CD4-positive, alpha-beta T cell treated with Interleukin-17A for 1 hour (primary cell): ENCODE data around the gene NDUFS8.

Source experiments
- DNase-seq: peaks from one replicate; pipeline ENCODE4 v3.0.0-alpha.2; 2020

The NDUFS8 gene

DNA sequence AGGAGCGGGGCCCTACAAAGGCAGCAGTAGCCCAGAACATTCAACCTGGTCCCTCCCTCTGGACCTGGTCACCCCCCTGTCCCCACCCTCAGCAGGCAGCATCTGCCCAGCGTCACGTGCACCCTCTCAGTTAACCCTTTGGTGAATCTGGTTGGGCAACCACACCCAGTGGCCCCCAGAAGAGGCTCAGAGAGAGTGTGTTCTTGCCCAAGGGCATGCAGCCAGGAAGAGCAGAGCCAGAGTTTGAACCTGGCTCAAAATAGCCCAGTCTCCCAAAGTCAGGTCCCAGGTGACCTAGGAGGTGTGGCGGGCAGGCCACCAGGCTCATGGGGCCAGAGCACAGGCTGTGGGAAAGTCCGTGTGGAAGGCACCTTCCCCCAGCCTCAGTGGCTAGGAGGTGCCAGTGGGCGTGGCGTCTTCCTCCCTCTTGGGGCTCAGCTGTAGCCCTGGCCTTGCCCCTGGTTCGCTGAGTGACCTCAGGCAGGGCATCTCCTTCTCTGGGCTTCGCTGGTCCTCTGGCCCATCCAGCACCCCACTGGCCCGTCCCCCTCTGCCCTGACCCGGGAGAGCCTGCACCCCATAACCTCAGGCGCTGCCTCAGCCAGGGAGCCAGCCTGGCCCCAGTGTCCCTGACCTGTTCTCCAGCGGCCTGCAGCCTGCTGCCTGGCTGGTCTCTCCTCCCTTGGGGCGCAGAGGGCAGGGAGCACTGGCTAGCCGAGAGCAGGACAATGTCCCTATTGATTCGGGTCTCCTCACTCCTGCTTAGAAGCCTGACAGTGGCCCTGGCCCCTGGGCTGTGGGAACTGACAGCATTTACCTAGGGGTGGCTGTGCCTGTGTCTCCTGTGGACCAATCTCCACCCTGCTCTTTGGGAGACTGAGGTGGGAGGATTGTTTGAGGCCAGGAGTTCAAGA, 13.3 kb upstream of the NDUFS8 start:
- DNase-seq, result no peak

DNA sequence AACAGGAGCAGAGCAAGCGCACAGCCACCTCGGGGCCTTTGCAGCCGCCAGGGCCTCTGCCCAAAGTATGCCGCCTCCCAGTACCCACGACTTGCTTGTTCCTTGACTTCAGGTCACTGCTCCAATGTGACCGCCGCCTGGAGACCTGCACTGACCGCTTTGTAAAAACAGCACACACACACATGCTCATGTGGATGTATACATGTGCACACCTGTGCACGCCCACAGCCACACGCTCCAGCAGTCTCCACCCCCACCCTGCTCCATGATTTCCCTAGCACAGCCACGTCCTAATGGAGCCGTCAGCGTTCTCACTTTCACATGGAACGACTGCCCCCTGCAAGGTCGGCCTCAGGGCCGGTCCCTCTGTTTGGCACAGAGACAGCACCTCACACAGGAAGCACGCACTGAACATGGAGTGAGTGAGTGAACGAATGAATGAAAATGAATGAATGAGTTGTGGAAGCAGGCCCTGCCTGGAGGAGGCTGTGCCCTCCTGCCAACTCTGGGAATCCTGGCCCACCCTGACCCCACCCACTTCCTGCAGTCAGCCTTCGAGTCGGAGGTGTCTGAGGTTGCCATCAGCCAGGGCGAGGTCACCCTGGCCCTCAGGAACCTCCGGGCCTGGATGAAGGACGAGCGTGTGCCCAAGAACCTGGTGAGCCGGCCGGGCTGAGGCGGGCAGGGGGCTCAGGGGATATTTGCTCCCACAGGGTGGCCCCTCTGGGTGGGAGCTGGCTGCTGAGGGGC, 12.3 kb upstream of the NDUFS8 start:
- no peak for DNase-seq

DNA sequence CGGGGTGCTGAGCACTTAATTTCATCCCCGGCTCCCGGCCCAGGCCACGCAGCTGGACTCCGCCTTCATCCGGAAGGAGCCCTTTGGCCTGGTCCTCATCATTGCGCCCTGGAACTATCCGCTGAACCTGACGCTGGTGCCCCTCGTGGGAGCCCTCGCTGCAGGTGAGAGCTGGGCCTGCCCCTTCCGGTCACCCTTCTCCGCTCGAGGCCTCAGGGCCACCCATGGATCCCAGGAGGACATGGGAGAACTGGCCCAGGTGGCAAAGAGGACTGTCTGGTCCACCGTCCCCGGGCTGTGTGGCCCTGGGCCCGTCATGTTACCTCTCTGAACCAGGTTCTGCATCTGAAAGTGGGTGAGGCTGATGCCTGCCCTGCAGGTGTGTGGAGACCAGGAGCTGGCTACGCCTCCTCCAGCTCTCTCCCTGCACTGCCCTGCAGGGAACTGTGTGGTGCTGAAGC, 11.7 kb upstream of the NDUFS8 start:
- no peak for DNase-seq

DNA sequence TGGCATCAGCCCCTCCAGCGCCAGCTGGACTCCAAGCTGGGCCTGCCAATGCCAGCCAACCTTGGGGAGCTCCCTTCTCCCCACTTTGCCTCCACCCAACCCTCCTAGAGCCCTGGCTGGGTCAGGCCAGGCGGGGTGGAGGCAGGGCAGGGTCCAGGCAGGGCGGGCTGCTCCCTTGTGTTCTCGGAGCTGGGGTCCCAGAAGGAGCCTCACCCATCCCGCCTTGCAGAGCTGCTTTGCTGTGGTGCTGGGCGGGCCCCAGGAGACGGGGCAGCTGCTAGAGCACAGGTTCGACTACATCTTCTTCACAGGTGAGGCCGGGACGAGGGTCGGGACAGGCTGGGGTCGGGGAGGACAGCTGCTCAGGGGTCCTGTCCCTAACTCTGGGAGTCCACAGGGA, 11.0 kb upstream of the NDUFS8 start:
- DNase-seq, result no peak

DNA sequence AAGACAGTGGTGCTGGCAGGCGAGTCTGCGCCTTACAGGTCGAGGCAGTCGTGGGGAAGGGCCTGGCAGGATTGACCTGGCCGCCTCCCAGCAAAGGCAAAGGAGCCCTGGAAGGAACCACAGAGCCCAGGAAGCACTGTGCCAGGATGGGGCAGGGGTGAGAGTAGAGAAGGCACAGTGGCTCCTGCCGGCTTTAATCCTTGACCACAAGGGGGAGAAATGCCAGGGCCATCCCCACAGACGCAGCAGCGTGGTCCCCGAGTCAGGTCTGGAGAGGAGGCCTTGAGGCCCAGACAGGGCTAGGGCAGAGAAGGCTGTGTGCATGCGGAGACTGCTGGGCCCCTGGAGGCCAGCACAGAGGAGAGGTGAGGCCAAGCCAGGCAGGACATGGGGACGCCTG, 9.9 kb upstream of the NDUFS8 start:
- DNase-seq, result no peak

DNA sequence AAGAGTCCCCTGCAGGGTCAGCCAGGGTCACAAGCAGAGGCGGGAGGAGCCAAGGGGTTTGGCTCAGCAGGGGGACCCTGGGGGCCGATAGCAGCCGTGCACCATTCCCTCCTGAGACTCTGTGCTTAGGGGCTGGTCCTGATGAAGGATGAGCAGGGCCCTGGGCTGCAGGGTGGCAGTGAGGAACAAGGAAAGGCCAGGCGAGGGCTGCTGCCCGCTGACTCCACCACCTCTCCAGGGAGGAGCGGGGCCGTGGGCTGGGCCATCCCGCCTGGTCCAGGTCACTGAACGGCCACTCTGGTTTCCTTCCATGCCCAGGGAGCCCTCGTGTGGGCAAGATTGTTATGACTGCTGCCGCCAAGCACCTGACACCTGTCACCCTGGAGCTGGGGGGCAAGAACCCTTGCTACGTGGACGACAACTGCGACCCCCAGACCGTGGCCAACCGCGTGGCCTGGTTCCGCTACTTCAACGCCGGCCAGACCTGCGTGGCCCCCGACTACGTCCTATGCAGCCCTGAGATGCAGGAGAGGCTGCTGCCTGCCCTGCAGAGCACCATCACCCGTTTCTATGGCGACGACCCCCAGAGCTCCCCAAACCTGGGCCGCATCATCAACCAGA, 9.2 kb upstream of the NDUFS8 start:
- DNase-seq, result no peak

DNA sequence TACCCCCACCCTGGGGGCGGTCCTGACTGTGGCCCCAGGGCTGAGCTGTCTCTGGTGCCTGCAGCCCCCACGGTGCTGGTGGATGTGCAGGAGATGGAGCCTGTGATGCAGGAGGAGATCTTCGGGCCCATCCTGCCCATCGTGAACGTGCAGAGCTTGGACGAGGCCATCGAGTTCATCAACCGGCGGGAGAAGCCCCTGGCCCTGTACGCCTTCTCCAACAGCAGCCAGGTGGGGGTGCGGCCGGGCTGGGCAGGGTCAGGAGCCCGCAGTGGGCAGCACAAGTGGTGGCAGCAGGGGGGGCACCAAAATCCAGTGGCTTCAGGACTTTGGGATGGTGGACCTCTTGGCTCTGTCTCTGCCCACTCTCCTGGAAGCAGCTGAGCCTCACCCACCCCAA, 8.0 kb upstream of the NDUFS8 start:
- DNase-seq, result no peak

DNA sequence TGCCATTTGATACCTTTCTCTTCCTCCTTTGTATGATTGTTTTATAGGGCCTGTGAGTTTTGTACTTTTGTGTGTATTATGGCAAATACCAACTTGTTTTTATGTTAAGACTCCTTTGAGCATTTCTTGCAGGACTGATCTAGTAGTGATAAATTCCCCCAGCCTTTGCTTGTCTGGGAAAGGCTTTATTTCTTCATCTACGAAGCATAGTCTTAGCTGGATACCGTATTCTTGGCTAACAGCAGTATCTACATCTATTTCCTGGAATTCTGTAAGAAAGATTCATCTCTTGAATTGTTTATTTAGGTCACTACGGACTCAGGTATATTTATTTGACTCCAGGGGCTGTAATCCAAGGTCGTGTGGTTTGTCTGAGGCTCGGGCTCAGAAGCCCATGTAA, 6.0 kb upstream of the NDUFS8 start:
- DNase-seq, result no peak

DNA sequence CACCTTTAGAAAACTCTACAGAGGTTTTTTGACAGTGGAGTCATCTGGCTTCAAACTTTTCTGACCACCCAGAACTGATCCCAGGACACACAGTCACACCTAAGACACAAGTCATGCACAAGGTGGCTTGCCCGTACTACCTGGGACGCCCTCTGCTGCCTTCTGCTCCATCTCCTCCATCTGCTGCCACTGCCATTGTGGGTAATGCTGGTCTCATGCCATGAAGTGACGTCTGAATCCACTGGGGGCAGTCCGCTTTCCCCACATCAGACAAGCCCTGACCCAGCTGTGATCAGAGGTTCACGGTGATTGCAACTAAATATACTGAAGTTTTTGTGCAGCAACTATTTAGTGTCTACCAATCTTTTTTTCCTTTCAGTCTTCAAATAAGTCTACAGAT, 5.4 kb upstream of the NDUFS8 start:
- no peak for DNase-seq

DNA sequence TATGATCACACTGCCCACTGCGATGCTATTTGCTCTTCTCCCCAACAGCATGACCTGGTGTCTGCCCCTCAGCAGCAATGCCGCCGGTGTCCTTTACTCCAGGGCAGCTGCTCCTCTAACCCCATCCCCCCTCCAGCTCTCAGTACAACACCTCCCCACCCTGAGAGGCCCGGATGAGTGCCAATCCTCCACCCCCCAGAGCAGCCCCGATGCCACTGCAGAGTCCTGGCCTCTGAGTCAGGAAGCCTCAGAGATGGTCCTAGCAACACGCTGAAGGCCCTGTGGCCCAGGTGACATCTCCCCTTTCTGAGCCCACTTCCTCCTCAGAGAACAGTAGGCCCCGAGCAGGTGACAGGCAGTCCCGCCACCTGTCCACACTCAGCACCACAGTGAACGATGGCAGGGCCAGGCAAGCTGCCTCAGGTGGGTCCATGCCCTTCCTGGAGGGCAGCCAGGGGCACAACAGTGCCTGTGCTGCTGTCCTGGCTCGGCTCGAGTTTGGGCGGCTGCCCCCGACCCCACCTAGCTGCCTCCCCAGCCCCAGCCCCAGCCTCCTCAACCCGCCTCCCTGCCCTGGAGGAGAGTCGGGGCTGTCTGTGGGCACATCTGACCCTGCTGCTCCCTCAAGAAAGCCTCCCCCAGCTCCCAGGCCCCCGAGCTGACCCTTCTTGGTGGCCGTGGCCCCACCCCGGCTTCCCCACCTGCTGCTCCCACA, 3.9 kb upstream of the NDUFS8 start:
- DNase-seq, result no peak

DNA sequence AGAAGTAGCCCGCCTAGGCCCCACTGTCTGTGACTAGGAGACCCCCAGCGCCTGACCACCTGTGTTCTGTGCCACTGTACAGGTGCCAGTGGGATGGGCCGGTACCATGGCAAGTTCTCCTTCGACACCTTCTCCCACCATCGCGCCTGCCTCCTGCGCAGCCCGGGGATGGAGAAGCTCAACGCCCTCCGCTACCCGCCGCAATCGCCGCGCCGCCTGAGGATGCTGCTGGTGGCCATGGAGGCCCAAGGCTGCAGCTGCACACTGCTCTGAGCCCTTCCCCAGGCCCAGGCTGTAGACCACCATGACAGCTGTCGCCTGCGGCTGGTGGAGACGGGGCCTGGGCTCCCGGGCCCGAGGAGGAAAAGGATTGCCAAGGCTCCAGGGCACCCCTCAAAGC, 2.8 kb upstream of the NDUFS8 start:
- no peak for DNase-seq

DNA sequence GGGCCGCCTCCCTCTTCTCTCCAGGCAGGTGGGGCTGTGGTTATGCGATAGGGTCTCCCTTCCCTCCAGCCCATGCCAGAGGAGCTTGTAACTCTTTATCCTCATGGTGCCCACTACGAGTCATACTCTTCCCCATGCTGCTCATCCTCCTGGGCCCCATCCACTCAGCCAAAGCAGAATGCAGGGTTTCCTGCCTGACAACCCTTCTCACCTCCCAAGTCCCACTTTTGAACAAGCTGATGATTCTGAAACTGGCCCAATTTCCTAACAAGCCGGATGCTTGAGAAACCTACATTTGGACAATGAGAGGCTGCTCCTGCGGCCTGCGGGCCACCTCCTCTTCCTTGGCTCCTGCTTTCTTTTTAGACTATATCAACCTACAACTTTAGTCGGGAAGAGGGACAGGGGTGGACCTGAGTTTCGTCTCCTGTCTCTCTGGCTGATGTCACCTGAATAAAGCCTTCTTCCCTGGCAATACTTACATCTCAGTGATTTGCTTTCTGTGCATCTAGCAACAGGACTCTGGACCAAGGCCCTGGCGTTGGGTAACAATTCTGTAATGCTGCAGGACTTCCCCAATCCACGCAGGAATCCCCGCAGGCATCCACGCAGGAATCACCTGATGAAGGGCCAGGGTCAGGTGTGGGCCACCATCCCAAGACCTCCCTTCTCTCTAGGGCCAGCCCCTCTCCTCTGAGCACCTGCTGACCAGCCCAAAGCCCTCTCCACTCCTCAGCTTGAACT, 1.5 kb upstream of the NDUFS8 start:
- no peak for DNase-seq

DNA sequence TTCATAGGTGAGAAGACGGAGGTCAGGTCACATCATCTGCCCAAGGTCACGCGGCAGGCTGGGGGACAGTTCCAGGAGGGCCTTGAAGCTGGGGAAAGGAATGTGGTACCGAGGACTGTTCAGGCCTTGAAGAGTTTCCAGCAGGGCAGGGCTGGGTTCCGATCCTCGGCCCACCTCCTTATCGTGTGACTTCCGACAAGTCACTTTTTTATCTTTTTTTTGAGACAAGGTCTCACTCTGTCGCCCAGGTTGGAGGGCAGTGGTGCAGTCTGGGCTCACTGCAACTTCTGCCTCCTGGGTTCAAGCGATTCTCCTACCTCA, 623 bp downstream of the NDUFS8 start:
- DNase-seq, result no peak

DNA sequence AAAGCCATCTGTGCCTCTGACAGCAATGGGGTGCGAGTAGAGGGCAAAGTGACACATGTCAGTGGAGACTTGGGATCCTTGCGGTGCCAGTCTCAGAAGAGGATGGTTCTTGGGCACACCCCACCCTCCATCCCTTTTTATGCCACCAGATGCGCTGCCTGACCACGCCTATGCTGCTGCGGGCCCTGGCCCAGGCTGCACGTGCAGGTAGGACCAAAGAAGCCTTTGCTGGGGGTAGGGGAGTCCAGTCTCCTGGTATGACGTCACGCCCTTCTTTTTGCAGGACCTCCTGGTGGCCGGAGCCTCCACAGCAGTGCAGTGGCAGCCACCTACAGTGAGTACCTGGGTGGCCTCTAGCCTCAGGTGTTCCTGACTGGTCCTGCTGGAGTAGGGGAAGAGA, 1.5 kb downstream of the NDUFS8 start:
- no peak for DNase-seq

DNA sequence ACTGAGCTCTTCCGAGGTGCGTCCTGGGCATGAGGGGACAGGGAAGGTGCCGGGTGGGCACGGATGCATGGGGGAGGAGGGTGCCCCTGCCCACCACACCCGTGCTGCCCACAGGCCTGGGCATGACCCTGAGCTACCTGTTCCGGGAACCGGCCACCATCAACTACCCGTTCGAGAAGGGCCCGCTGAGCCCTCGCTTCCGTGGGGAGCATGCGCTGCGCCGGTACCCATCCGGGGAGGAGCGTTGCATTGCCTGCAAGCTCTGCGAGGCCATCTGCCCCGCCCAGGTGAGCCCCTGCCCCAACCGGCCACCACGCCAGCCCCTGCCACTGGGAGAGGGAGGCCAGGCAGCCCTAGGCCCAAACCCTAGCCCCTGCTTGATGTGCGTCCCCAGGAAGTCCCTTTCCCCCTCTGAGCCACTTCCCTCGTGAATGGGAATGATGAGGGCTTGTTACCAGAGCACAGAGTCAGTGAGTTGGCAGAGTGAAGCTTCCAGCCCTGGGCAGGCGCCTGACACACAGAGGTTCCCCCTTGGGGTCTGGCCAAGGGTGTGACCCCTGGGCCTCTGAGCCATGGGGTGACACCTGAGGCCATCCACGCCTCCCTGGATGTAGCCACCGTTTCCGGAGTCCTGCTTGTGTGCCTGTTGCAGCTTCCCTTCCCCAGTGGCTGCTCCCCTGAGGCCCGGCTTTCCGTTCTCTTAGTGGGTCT, 2.7 kb downstream of the NDUFS8 start:
- no peak for DNase-seq

DNA sequence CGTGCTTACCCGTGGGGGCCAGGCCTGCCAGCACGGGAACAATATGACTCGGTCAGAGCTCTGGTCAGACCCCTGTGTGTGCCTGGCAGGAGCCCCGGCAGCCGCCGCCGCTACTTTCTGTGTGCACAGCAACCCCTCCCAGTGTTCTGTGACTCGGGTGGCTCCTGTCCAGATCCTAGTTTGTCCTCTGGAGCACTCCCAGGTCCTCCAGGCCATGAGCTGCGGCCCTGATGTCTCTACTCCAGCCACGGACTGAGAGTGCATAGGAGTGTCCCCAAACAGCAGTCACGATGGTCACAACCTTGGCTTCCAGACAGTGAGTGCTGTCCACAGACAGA, 3.2 kb downstream of the NDUFS8 start:
- DNase-seq, result no peak

DNA sequence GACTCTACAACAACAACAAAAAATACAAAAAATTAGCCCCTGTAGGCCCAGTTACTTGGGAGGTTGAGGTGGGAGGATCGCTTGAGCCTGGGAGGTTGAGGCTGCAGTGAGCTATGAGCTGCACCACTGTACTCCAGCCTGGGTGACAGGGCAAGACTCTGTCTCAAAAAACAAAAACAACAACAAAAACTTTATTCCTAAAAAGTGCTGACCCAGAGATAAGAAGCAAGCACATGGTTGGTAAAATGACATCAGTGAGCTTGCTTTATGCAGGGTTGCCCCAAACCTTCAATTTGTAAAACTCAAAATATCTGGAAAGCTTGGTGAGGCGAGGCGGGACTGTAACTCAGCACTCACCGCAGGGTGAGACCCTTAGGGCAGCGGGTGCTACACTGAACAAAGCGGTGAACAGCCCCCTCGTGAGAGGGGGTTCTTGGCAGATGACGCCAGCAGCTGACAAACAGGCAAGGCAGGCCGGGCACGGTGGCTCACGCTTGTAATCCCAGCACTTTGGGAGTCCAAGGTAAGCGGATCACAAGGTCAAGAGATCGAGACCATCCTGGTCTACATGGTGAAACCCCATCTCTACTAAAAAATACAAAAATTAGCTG, 4.9 kb downstream of the NDUFS8 start:
- no peak for DNase-seq

DNA sequence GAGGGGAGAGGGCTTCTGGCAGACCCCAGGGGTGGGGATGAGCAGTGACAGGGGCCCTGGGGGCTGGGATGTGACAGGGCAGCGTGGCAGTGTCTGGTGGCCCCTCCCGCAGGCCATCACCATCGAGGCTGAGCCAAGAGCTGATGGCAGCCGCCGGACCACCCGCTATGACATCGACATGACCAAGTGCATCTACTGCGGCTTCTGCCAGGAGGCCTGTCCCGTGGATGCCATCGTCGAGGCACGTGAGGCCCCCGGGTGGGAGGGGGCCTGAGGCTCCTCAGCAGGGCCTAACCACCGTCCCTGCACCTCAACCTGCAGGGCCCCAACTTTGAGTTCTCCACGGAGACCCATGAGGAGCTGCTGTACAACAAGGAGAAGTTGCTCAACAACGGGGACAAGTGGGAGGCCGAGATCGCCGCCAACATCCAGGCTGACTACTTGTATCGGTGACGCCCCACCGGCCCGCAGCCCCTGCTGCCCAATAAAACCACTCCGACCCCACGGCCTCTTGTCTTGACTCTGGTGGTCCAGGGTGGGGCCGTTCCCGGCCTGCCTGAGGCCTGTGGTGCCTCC, 5.7 kb downstream of the NDUFS8 start:
- DNase-seq, result no peak

DNA sequence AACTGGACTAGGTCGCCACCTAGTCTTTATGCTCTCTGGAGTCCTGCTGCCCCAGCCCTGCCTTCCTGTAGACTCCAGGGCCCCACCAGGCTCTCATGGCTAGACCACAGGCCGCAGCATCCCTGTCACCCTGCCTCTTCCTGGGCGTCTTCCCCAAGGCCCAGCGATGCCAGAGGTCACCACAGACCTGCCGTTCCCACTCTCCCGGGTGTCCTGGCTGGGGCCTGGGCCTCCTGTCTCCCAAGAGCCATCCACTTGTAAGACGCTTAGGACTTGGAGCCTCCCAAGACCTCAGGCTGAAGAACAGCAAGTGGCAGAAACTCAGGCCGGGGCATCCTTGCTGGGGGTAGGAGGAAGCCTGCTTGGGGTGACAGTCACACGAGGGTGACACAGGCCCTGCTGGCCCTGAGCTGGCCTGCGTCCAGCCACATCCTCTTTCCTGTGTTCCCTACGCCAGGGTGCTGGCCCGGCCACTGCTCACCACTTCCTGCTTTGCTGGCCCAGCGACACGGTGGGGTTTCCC, 6.3 kb downstream of the NDUFS8 start:
- DNase-seq, result peak; percentile 44

DNA sequence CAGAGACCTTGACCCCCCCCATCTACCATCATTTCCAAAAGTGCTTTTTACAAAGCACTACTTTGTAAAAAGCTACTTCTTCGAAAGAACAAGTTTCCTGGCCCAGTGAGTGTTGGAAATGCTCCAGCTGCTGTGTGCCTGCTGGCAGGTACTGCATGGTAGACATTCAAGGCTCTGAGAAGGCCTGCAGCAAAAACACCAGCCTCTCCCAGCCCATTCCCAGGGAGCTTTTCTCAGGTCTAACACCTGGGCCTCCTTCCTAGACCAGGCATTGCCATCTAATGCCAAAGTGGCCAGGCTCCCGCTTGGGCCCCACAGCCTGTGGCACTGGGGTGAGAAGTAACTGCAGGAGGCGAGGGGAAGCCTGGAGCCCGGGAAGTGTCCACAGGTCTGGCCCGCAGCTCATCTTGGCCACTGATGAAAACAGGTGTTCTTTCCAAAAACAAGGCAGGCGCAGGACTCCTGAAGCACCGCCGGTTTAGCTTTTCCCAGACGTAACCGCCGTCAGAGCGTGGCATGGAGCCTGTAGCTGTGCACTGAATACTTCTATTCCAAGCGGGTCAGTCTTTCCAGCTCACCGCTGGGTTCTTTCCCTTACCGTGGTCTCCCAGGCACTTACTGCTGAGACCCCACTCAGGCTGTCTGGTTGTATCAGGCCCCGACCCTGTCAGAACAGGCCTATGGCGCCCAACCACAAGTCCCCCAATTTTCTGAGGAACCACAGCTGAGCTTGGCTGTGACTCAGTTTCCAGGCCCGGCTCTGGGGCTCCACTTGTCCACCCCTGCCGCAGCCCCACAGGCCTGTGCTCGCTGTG, 7.1 kb downstream of the NDUFS8 start:
- DNase-seq, result peak; percentile 9
